Measurements from ENCODE around the gene HOXD8. TPM values are rescaled to one million over a fixed set of nuclear protein-coding genes. Genes with fewer than 3 reads are reported as not detected.

The HOXD8 gene
- total RNA-seq, 1 experiment from 2014 or later, result 1.9 TPM

DNA sequence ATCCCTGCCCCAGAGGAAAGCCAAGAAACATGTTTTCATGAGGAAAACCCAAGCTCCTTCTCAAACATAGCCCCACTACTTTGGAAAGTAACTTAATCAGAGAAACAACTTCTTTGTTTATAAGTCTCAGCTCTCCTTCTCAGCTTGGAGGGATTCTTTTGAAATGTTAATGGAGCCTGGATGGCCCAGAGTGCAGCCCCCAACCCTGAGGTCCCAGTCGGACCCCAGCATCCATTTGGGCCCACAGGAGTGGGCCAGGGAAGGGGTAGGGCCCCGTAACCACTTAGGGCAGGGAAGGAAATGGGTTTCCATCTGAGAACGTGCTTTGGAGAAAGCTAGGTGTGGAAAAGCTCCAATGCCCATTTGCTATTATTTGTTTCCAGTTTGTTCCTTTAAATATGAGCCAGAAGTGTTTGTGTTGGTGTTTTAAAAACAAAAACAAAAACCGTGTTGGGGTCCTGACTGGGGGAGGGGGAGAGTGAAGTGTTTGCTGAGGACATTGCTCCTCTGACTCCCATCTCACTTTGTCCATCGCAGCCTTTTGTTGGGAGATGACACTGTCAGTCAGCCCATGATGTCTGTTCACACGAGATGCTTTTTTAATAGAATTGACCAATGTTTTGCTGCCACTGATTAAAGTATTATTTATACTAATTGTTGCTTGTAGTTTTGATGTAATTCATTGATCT, 26.0 kb downstream of the HOXD8 start:
- Histone ChIP-seq H3K27me3 (ENCODE audit: low read length) (no peaks in the 10 kb centered on the region), H3K4me3 (ENCODE audit: low read length) (no peak overlapping the region)
- CTCF ChIA-PET, result interaction anchor here (0.5 to 0.7 kb wide), 3 partner anchors 9 to 499 kb away, joined by 4 to 8 read pairs (median 4); no protein-coding TSS in a partner anchor

GRCh38 chr2:176156301-176156806, 26.8 kb downstream of the HOXD8 start:
- intact Hi-C loops (cut with micrococcal nuclease), result no loop called here
- Histone ChIP-seq H3K4me1 (ENCODE audit: insufficient read depth, low read length) (no peaks in the 10 kb centered on the region), H3K9me2 (replicated peaks; ENCODE audit: low read length) (no peaks in the 10 kb centered on the region), H3K27ac (ENCODE audit: low read length) (no peak overlapping the region), H4K20me1 (ENCODE audit: low read length) (no peaks in the 10 kb centered on the region), H3K4me3 (ENCODE audit: low read length) (no peak overlapping the region), H2AFZ (ENCODE audit: low read length) (no peak overlapping the region), H3K79me2 (ENCODE audit: low read length) (no peaks in the 10 kb centered on the region), H3K27me3 (ENCODE audit: low read length) (no peaks in the 10 kb centered on the region), H3K4me2 (ENCODE audit: low read length) (no peak overlapping the region), H3K36me3 (ENCODE audit: low read depth, low read length) (no peaks in the 10 kb centered on the region), H3K9me3 (ENCODE audit: low read length) (no peaks in the 10 kb centered on the region), H3K9ac (ENCODE audit: low read length) (no peak overlapping the region), H3F3A (ENCODE audit: low read length, unreplicated experiment) (no peaks in the 10 kb centered on the region)
- ATAC-seq (no peak), DNase-seq (no peak)
- ChIA-PET CTCF (no interaction called here), POLR2A (ENCODE audit: unreplicated experiment) (no interaction called here)
- no TSS peak for BruUV-seq (replicated peaks)
- no peak for TF ChIP-seq EZH2phosphoT487 (IDR thresholded peaks at IDR 0.05; ENCODE audit: borderline replicate concordance, low read length)
- TF ChIP-seq CTCF (conservative IDR thresholded peaks at IDR 0.05; ENCODE audit: low read depth, low read length), result no peak
- no peak for TF ChIP-seq EZH2 (IDR thresholded peaks at IDR 0.05; ENCODE audit: low read length, unreplicated experiment)

More for the DNA sequence above, 26.0 kb downstream of the HOXD8 start:
- Histone ChIP-seq H3K9me2 (replicated peaks; ENCODE audit: low read length) (no peaks in the 10 kb centered on the region), H3K36me3 (ENCODE audit: low read depth, low read length) (no peaks in the 10 kb centered on the region), H4K20me1 (ENCODE audit: low read length) (no peaks in the 10 kb centered on the region), H3K9ac (ENCODE audit: low read length) (no peak overlapping the region), H3K9me3 (ENCODE audit: low read length) (no peaks in the 10 kb centered on the region), H3K27ac (ENCODE audit: low read length) (no peak overlapping the region), H3K4me1 (ENCODE audit: insufficient read depth, low read length) (no peaks in the 10 kb centered on the region), H3F3A (ENCODE audit: low read length, unreplicated experiment) (no peaks in the 10 kb centered on the region), H2AFZ (ENCODE audit: low read length) (no peak overlapping the region), H3K79me2 (ENCODE audit: low read length) (no peaks in the 10 kb centered on the region), H3K4me2 (ENCODE audit: low read length) (no peak overlapping the region)
- POLR2A ChIA-PET (ENCODE audit: unreplicated experiment), result no interaction called here
- BruUV-seq (replicated peaks), result no TSS peak
- intact Hi-C loops (cut with micrococcal nuclease), result no loop called here
- DNase-seq, result no peak
- no peak for ATAC-seq
- TF ChIP-seq EZH2phosphoT487 (IDR thresholded peaks at IDR 0.05; ENCODE audit: borderline replicate concordance, low read length) (no peak), CTCF (conservative IDR thresholded peaks at IDR 0.05; ENCODE audit: low read depth, low read length) (no peak), EZH2 (IDR thresholded peaks at IDR 0.05; ENCODE audit: low read length, unreplicated experiment) (no peak)

- no peaks in the 10 kb centered on the region for H3K9me2 ChIP-seq (replicated peaks; ENCODE audit: low read length)
- no peaks in the 10 kb centered on the region for H3K27me3 ChIP-seq (ENCODE audit: low read length)
- no peaks in the 10 kb centered on the region for H3F3A ChIP-seq (ENCODE audit: low read length, unreplicated experiment)
- DNase-seq, result no peak
- POLR2A ChIA-PET (ENCODE audit: unreplicated experiment), result no interaction called here
- H3K9me3 ChIP-seq (ENCODE audit: low read length), result no peaks in the 10 kb centered on the region
- CTCF ChIA-PET, result no interaction called here
- H2AFZ ChIP-seq (ENCODE audit: low read length), result no peak within 1 kb of the TSS
- no peak for TF ChIP-seq EZH2 (IDR thresholded peaks at IDR 0.05; ENCODE audit: low read length, unreplicated experiment)
- no peak for TF ChIP-seq CTCF (conservative IDR thresholded peaks at IDR 0.05; ENCODE audit: low read depth, low read length)
- TF ChIP-seq EZH2phosphoT487 (IDR thresholded peaks at IDR 0.05; ENCODE audit: borderline replicate concordance, low read length), result no peak
- H3K36me3 ChIP-seq (ENCODE audit: low read depth, low read length), result no peaks in the 10 kb centered on the region
- BruUV-seq (replicated peaks), result no TSS peak
- no peak for ATAC-seq
- H4K20me1 ChIP-seq (ENCODE audit: low read length), result no peaks in the 10 kb centered on the region
- no peak within 1 kb of the TSS for H3K9ac ChIP-seq (ENCODE audit: low read length)
- no peaks in the 10 kb centered on the region for H3K4me1 ChIP-seq (ENCODE audit: insufficient read depth, low read length)
- H3K4me2 ChIP-seq (ENCODE audit: low read length), result no peak within 1 kb of the TSS
- no peak within 1 kb of the TSS for H3K4me3 ChIP-seq (ENCODE audit: low read length)
- no peak within 1 kb of the TSS for H3K27ac ChIP-seq (ENCODE audit: low read length)
- intact Hi-C loops (cut with micrococcal nuclease), result no loop called here
- no peaks in the 10 kb centered on the region for H3K79me2 ChIP-seq (ENCODE audit: low read length)
Observed at GRCh38 chr2:176156807-176157498, 27.4 kb downstream of the HOXD8 start, which contains the start of gene HOXD3. TSS of gene HOXD3 (plus strand) at chr2:176157307. CDS start at chr2:176169115, 11,808 bp downstream.
